ENCODE data around the gene CBR3.
A peak's percentile ranks its signal among the peaks of the same experiment; 100 is the strongest.

CBR3 gene

DNA sequence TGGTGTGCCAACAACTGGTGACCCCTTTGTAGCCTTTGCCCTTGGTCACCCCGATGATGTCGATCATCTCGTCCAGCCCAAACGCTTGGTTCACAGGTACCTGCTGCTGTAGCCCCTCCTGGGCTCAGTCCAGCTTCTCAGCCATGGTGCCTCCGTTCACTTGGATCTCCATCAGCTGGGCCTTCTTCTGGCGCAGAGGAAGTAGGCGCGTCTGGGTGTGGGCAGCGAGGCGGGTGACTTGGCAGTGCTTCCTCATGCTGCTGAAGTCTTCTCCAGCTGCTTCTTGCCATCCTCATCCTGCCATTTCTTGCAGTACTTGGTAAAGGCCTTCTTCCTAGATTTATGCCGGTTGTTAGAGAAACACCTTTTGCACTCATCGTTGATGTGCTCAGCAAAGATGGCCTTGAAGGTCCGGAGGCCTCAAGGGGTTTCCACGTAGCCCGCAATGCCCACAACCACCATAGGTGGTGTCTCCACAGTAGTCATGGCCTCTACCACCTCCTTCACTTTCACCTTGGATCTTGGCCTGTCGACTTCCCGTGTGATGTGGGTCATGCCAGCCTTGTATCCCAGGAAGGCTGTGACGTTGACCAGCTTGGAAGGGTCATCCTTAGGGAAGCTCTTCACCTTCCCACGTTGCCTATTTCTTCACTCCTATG is 34.7 kb downstream of the CBR3 start:
- H3K36me3 Mint-ChIP-seq (ENCODE audit: insufficient read depth): peaks cover 26% of the 10 kb centered on the region

DNA sequence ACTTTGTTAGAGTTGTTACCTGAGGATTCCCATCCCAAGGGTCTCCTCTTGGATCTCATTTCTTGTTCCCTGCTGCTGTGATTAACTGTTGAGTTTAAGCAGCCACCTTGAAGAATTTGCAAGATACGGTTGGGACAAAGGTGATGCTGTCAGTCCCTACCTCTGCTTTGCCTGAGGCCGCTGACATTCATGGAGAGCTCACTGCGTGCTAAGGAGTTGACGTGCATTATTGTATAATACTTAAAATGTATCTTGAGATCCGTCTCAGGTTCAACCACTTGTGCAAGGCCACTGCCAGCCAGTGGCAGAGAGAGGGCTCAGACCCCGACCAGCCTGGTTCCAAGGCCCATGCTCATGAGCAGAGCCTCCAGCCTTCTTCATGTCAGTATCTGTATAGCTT is 35.9 kb downstream of the CBR3 start:
- Mint-ChIP-seq H3K36me3 (ENCODE audit: insufficient read depth) (peaks cover 25% of the 10 kb centered on the region), H3K9me3 (no peaks in the 10 kb centered on the region), H3K4me1 (ENCODE audit: low read depth in 2 of 2) (peaks cover 8 to 21% of the 10 kb centered on the region in 2 donors), H3K27ac (peak overlapping the region in 1 of 2 donors; percentile 38), H3K4me3 (no peak overlapping the region), H3K27me3 (no peaks in the 10 kb centered on the region)
- no peak for ATAC-seq (replicated peaks)
- no peak for DNase-seq

More for the DNA sequence above, 34.7 kb downstream of the CBR3 start:
- H3K4me3 Mint-ChIP-seq: no peak overlapping the region
- peak overlapping the region in 1 of 2 donors; percentile 5 for H3K27ac Mint-ChIP-seq
- peaks cover 8 to 12% of the 10 kb centered on the region in 2 donors for H3K4me1 Mint-ChIP-seq (ENCODE audit: low read depth in 2 of 2)
- H3K9me3 Mint-ChIP-seq: no peaks in the 10 kb centered on the region
- ATAC-seq (replicated peaks): no peak
- H3K27me3 Mint-ChIP-seq: no peaks in the 10 kb centered on the region
- DNase-seq: no peak

- DNase-seq: no peak
- Mint-ChIP-seq H3K36me3 (ENCODE audit: insufficient read depth) (peaks cover 24% of the 10 kb centered on the region), H3K9me3 (no peaks in the 10 kb centered on the region), H3K27ac (peak overlapping the region in 1 of 2 donors; percentile 38), H3K27me3 (no peaks in the 10 kb centered on the region), H3K4me3 (peak overlapping the region in 1 of 2 donors; percentile 42), H3K4me1 (ENCODE audit: low read depth in 2 of 2) (peaks cover 8 to 21% of the 10 kb centered on the region in 2 donors)
- ATAC-seq (replicated peaks): no peak
These were observed 36.5 kb downstream of the CBR3 start for GRCh38 chr21:36171336-36171735.

- Mint-ChIP-seq H3K9me3 (no peaks in the 10 kb centered on the region), H3K36me3 (ENCODE audit: insufficient read depth) (peaks cover 24% of the 10 kb centered on the region), H3K4me1 (ENCODE audit: low read depth in 2 of 2) (peaks cover 8 to 21% of the 10 kb centered on the region in 2 donors), H3K4me3 (peak overlapping the region in 1 of 2 donors; percentile 42), H3K27ac (peak overlapping the region; percentile 38 to 77), H3K27me3 (no peaks in the 10 kb centered on the region)
- ATAC-seq (replicated peaks): no peak
- DNase-seq: no peak
These were observed 37.0 kb downstream of the CBR3 start for GRCh38 chr21:36171741-36172331.

DNA sequence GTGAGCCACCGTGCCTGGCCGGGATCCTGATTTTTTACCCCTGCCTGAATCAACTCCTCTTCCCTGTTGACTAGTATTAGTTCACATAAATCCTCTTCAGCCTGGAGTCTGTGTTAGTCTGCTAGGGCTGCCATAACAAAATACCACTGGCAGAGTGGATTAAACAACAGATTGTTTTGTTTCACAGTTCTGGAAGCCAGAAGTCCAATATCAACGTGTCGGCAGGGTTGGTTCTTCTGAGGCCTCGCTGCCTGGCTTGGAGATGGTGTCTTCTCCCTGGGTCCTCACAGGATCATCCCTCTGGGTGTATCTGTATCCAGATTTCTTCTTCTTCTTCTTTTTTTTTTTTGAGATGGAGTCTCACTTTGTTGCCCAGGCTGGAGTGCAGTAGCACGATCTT is 39.9 kb downstream of the CBR3 start:
- H3K9me3 Mint-ChIP-seq: no peaks in the 10 kb centered on the region
- H3K27ac Mint-ChIP-seq: peak overlapping the region in 1 of 2 donors; percentile 87
- DNase-seq (no peak), ATAC-seq (replicated peaks) (no peak)
- H3K36me3 Mint-ChIP-seq (ENCODE audit: insufficient read depth): peaks cover 8% of the 10 kb centered on the region
- H3K4me3 Mint-ChIP-seq: peak overlapping the region in 1 of 2 donors; percentile 60
- H3K27me3 Mint-ChIP-seq: no peaks in the 10 kb centered on the region
- H3K4me1 Mint-ChIP-seq (ENCODE audit: low read depth in 2 of 2): peaks cover 11 to 24% of the 10 kb centered on the region in 2 donors

GRCh38 chr21:36175771-36176565 is 41.1 kb downstream of the CBR3 start:
- ATAC-seq (replicated peaks) (no peak), DNase-seq (no peak)
- Mint-ChIP-seq H3K9me3 (no peaks in the 10 kb centered on the region), H3K27ac (no peak overlapping the region), H3K4me1 (ENCODE audit: low read depth in 2 of 2) (peaks cover 11 to 21% of the 10 kb centered on the region in 2 donors), H3K27me3 (no peaks in the 10 kb centered on the region), H3K4me3 (no peak overlapping the region), H3K36me3 (ENCODE audit: insufficient read depth) (peaks cover 5% of the 10 kb centered on the region)

- no peak for DNase-seq
- H3K27ac Mint-ChIP-seq: peak overlapping the region in 1 of 2 donors; percentile 46
- no peak for ATAC-seq (replicated peaks)
- no peak overlapping the region for H3K4me3 Mint-ChIP-seq
- H3K4me1 Mint-ChIP-seq (ENCODE audit: low read depth in 2 of 2): peaks cover 7 to 22% of the 10 kb centered on the region in 2 donors
- no peaks in the 10 kb centered on the region for H3K9me3 Mint-ChIP-seq
- peaks cover 5% of the 10 kb centered on the region for H3K36me3 Mint-ChIP-seq (ENCODE audit: insufficient read depth)
- no peaks in the 10 kb centered on the region for H3K27me3 Mint-ChIP-seq
These were observed 43.5 kb downstream of the CBR3 start for GRCh38 chr21:36178349-36178748.

DNA sequence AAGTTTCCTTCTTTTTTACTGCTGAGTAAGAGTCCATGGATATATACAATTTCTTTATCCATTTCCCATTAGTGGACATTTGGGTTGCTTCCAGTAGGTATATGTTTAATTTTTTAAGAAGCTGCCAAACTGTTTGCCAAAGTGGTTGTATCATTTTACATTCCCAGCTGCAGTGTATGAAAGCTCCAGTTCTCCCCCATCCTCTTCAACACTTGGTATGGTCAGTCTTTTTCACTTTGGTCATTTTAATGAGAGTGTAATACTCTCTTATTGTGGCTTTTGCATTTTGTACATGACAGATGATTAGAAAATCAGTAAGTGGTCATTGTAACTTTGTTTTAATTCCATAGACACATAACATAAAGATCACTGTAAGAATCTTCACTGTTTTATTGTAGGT is 44.3 kb downstream of the CBR3 start:
- ATAC-seq (replicated peaks) (no peak), DNase-seq (no peak)
- Mint-ChIP-seq H3K27me3 (no peaks in the 10 kb centered on the region), H3K4me3 (no peak overlapping the region), H3K4me1 (ENCODE audit: low read depth in 2 of 2) (peaks cover 3 to 18% of the 10 kb centered on the region in 2 donors), H3K36me3 (ENCODE audit: insufficient read depth) (peaks cover 5% of the 10 kb centered on the region), H3K9me3 (no peaks in the 10 kb centered on the region), H3K27ac (no peak overlapping the region)

GRCh38 chr21:36180963-36181362 is 46.1 kb downstream of the CBR3 start:
- Mint-ChIP-seq H3K36me3 (ENCODE audit: insufficient read depth) (peaks cover 3% of the 10 kb centered on the region), H3K4me3 (no peak overlapping the region), H3K4me1 (ENCODE audit: low read depth in 2 of 2) (peaks cover 3 to 10% of the 10 kb centered on the region in 2 donors), H3K27me3 (no peaks in the 10 kb centered on the region), H3K27ac (no peak overlapping the region), H3K9me3 (no peaks in the 10 kb centered on the region)
- no peak for ATAC-seq (replicated peaks)
- DNase-seq: no peak

DNA sequence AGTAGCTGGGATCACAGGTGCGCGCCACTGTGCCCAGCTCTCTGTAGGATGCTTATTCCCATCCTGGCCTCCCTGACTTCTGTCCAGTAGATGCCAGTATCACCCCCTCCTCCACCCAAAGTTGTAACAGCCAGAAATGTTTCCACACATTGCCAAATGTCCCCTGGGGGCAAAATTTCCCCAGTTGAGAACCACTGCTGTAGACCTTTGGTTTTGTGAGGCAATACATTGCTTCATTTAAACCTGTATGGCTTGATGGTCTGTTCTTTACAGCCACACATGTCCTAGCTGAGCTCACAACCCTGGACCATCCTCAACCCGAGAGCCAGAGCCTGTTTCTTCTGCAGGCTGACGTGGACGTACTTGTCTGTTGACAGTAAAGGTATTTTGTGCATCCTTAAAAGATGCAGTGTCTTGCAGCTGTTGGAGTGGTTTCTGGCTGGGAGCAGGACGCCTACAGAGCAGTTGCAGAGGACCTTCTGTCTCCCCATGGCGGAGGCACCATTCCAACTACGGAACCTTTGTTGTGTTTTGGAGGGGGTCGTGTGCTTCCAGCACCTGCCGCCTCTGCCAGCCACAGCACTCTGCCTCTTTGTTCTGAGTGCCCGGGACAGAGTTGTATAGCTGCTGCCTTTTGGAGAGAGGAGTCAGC is 48.4 kb downstream of the CBR3 start:
- ATAC-seq (replicated peaks) (no peak), DNase-seq (no peak)
- H3K9me3 Mint-ChIP-seq: no peaks in the 10 kb centered on the region
- no peak overlapping the region for H3K4me3 Mint-ChIP-seq
- peaks cover 3% of the 10 kb centered on the region for H3K36me3 Mint-ChIP-seq (ENCODE audit: insufficient read depth)
- no peak overlapping the region for H3K27ac Mint-ChIP-seq
- H3K4me1 Mint-ChIP-seq (ENCODE audit: low read depth in 2 of 2): peaks cover 0 to 11% of the 10 kb centered on the region in 2 donors
- H3K27me3 Mint-ChIP-seq: no peaks in the 10 kb centered on the region

GRCh38 chr21:36184545-36184944 is 49.7 kb downstream of the CBR3 start:
- Mint-ChIP-seq H3K9me3 (no peaks in the 10 kb centered on the region), H3K4me3 (no peak overlapping the region), H3K36me3 (ENCODE audit: insufficient read depth) (peaks cover 7% of the 10 kb centered on the region), H3K27ac (no peak overlapping the region), H3K27me3 (no peaks in the 10 kb centered on the region), H3K4me1 (ENCODE audit: low read depth in 2 of 2) (peaks cover 0 to 12% of the 10 kb centered on the region in 2 donors)
- no peak for DNase-seq
- no peak for ATAC-seq (replicated peaks)

GRCh38 chr21:36185523-36185922 is 50.6 kb downstream of the CBR3 start:
- Mint-ChIP-seq H3K27me3 (no peaks in the 10 kb centered on the region), H3K9me3 (no peaks in the 10 kb centered on the region), H3K36me3 (ENCODE audit: insufficient read depth) (peaks cover 9% of the 10 kb centered on the region), H3K4me3 (no peak overlapping the region), H3K4me1 (ENCODE audit: low read depth in 2 of 2) (peaks cover 0 to 12% of the 10 kb centered on the region in 2 donors), H3K27ac (no peak overlapping the region)
- ATAC-seq (replicated peaks): no peak
- no peak for DNase-seq

DNA sequence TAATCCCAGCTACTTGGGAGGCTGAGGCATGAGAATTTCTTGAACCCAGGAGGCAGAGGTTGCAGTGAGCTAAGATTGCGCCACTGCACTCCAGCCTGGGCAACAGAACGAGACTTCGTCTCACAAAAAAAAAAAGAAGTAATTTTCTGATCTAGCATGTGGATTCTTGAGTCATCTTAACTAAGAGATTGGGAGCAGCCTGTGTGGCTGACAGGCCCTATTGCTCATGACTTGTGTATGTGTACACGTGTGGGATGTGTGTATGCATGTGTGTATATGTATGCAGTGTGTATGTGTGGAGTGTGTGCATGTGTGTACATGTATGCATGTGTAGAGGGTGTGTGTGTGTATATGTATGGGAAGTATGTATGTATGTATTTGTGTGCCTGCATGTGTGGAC is 51.2 kb downstream of the CBR3 start:
- DNase-seq (no peak), ATAC-seq (replicated peaks) (no peak)
- Mint-ChIP-seq H3K27me3 (no peaks in the 10 kb centered on the region), H3K4me3 (no peak overlapping the region), H3K27ac (no peak overlapping the region), H3K4me1 (ENCODE audit: low read depth in 2 of 2) (peaks cover 0 to 16% of the 10 kb centered on the region in 2 donors), H3K9me3 (no peaks in the 10 kb centered on the region), H3K36me3 (ENCODE audit: insufficient read depth) (peaks cover 9% of the 10 kb centered on the region)

All from effector memory CD8-positive, alpha-beta T cell (primary cell).